Activated CD4-positive, alpha-beta memory T cell treated with anti-CD3 and anti-CD28 coated beads, Interleukin-2, amount 10 ng/mL, durations not matched to agents 7 days and 5 days (primary cell): Measurements from ENCODE around the gene TGFBR2. TPM values are rescaled to one million over a fixed set of nuclear protein-coding genes. Genes with fewer than 3 reads are reported as not detected.

ENCODE experiments used
- CTCF ChIA-PET: fragments of 350-600 bp; sonication (Branson Sonifier 250); formaldehyde crosslinking; loops from one replicate; lab custom pipeline; 2021; ENCODE audit warnings: antibody characterized with exemption, inconsistent platforms; lab: Charles Lee
- POLR2A ChIA-PET: fragments of 350-600 bp; sonication (Branson Sonifier 250); formaldehyde crosslinking; loops from one replicate; lab custom pipeline; 2021; ENCODE audit warnings: antibody characterized with exemption; lab: Charles Lee
- DNase-seq: peaks from one replicate; pipeline ENCODE4 v3.0.0-alpha.2; 2020
- H3K27ac Mint-ChIP-seq: one replicate; pipeline ENCODE4 v1.8.0; 2021; ENCODE audit warnings: mild to moderate bottlenecking, mixed read lengths
- H3K27me3 Mint-ChIP-seq: one replicate; pipeline ENCODE4 v1.8.0; 2021; ENCODE audit warnings: mixed read lengths
- H3K36me3 Mint-ChIP-seq: one replicate; pipeline ENCODE4 v1.8.0; 2021; ENCODE audit warnings: low read depth, mixed read lengths
- H3K4me1 Mint-ChIP-seq: one replicate; pipeline ENCODE4 v1.8.0; 2021; ENCODE audit warnings: mixed read lengths
- H3K4me3 Mint-ChIP-seq: one replicate; pipeline ENCODE4 v1.8.0; 2021; ENCODE audit warnings: mild to moderate bottlenecking, mixed read lengths
- H3K9me3 Mint-ChIP-seq: one replicate; pipeline ENCODE4 v1.8.0; 2021; ENCODE audit warnings: mixed read lengths
- total RNA-seq, 2 experiments: library from RNA; stranded (reverse); gene quantifications; one replicate each; pipeline ENCODE4 v1.2.3, GENCODE V29; 2021

TGFBR2 gene
- total RNA-seq, 2 experiments from 2014 or later: 60.1 to 60.8 TPM

GRCh38 chr3:30695302-30696061 lies 89.1 kb downstream of the TGFBR2 start:
- ChIA-PET CTCF (interaction anchor here (0.8 to 5.0 kb wide), 3 partner anchors 79 to 497 kb away, joined by 3 to 34 read pairs (median 3); no protein-coding TSS in a partner anchor), POLR2A (interaction anchor here (1.0 kb wide), 1 partner anchor 14 kb away, joined by 3 read pairs; no protein-coding TSS in a partner anchor)
- Mint-ChIP-seq H3K27ac (no peak overlapping the region), H3K9me3 (no peaks in the 10 kb centered on the region), H3K4me3 (no peak overlapping the region), H3K4me1 (peaks cover 17% of the 10 kb centered on the region), H3K27me3 (no peaks in the 10 kb centered on the region), H3K36me3 (peaks cover 73% of the 10 kb centered on the region)
- no peak for DNase-seq

DNA sequence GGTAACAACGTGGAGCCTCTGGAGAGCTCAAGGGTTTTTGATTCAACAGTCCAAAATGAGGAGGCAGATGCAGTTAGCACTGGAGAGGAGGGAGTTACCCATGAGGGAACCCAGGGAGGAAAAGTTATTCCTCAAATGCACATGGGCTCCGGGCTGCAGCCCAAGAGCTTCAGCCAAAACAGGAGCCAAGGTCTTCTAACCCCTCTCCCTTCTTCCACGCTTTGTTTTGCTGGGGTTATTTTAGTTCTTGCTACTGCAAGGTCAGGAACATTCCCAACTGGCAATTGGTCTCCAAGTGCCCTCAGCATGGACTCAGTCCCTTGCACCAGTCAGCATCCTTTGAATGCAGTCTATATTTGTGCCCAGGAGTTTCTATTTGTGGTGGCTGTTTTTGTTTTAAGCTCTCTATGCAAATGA lies 90.0 kb downstream of the TGFBR2 start:
- no peaks in the 10 kb centered on the region for H3K9me3 Mint-ChIP-seq
- H3K36me3 Mint-ChIP-seq: peaks cover 72% of the 10 kb centered on the region
- ChIA-PET POLR2A (interaction anchor here (1.0 kb wide), 1 partner anchor 15 kb away, joined by 3 read pairs; no protein-coding TSS in a partner anchor), CTCF (interaction anchor here (0.7 to 5.0 kb wide), 4 partner anchors 80 to 498 kb away, joined by 3 to 34 read pairs (median 3); no protein-coding TSS in a partner anchor)
- H3K27me3 Mint-ChIP-seq: no peaks in the 10 kb centered on the region
- DNase-seq: no peak
- no peak overlapping the region for H3K27ac Mint-ChIP-seq
- peaks cover 11% of the 10 kb centered on the region for H3K4me1 Mint-ChIP-seq
- no peak overlapping the region for H3K4me3 Mint-ChIP-seq

DNA sequence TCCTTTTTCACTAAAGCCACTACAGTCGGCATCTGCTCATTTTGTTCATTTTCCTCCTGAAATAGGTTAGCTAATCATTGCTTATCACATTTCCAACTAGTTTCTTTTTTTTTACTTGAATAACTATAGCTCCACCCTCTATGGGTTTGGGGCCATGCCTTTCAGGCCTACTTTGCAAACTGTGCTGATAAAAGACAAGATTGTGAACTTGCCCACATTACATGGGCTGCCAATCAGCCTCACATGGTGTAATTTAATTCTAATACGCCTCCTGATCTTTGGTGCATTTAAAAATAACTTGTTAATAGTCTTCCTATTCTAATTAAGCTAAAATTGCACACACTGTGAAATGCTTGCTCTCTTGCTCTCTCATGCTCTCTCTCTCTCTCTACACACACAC lies 90.5 kb downstream of the TGFBR2 start:
- no peak overlapping the region for H3K4me3 Mint-ChIP-seq
- no peaks in the 10 kb centered on the region for H3K27me3 Mint-ChIP-seq
- POLR2A ChIA-PET: no interaction called here
- H3K27ac Mint-ChIP-seq: no peak overlapping the region
- H3K4me1 Mint-ChIP-seq: peaks cover 9% of the 10 kb centered on the region
- no peak for DNase-seq
- CTCF ChIA-PET: interaction anchor here (0.7 kb wide), 1 partner anchor 348 kb away, joined by 3 read pairs; no protein-coding TSS in a partner anchor
- H3K36me3 Mint-ChIP-seq: peaks cover 72% of the 10 kb centered on the region
- no peaks in the 10 kb centered on the region for H3K9me3 Mint-ChIP-seq

DNA sequence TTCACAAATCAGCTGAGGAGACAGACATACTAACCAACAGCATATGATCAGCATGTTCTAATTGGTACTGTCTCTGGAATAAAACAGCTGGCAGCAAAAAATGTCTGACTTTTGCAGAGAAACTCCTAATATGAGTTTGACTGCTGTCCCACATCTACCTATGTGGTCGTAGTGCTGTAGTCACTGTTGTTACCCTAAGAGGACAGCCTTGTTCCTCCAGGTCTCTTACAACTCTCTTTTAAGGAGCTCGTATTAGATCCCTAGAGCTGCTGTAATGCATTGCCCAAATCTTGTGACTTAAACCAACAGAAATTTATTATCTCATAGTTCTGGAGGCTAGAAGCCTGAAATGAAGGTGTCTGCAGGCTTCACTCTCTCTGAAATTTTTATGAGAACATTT lies 92.1 kb downstream of the TGFBR2 start:
- H3K36me3 Mint-ChIP-seq: peaks cover 58% of the 10 kb centered on the region
- no peaks in the 10 kb centered on the region for H3K27me3 Mint-ChIP-seq
- H3K4me1 Mint-ChIP-seq: no peaks in the 10 kb centered on the region
- H3K4me3 Mint-ChIP-seq: no peak overlapping the region
- ChIA-PET CTCF (no interaction called here), POLR2A (no interaction called here)
- H3K27ac Mint-ChIP-seq: no peak overlapping the region
- H3K9me3 Mint-ChIP-seq: peaks cover 6% of the 10 kb centered on the region
- no peak for DNase-seq

- Mint-ChIP-seq H3K9me3 (peaks cover 6% of the 10 kb centered on the region), H3K27me3 (no peaks in the 10 kb centered on the region), H3K4me1 (no peaks in the 10 kb centered on the region), H3K27ac (no peak overlapping the region), H3K36me3 (peaks cover 49% of the 10 kb centered on the region), H3K4me3 (no peak overlapping the region)
- no peak for DNase-seq
- CTCF ChIA-PET: no interaction called here
- POLR2A ChIA-PET: no interaction called here
Measured at GRCh38 chr3:30699927-30700326, 93.5 kb downstream of the TGFBR2 start.

DNA sequence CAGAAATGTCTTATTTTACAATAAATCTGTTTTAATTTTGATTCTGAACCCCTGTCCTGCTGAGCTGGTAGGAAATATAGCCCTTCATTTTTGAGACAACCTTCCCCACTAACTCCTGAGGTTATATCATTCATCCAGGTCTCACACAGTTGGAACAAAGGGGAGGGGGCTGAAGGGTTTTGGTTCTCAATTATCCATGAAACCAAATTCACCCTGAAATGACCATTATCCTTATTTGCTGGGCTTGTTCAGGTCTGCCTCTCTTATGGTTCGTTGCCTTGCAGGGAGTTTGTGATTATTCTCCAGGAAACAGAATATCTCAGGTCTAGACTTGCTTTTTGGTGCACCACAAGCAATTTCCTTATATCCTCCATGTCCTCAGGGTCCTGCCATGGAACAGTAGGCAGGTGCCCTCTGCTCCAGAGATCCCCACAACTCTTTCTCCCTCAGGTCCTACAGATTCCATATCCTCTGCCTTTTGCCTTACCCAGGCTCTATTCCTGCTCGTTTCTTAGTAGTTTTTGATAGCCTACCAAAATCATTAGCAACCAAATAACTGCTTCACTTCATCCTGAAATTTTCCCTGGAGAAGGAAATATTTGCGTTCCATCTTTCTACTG lies 94.4 kb downstream of the TGFBR2 start:
- H3K4me1 Mint-ChIP-seq: no peaks in the 10 kb centered on the region
- H3K36me3 Mint-ChIP-seq: peaks cover 40% of the 10 kb centered on the region
- H3K27ac Mint-ChIP-seq: no peak overlapping the region
- CTCF ChIA-PET: interaction anchor here (1.9 kb wide), 1 partner anchor 8 kb away, joined by 7 read pairs; no protein-coding TSS in a partner anchor
- H3K4me3 Mint-ChIP-seq: no peak overlapping the region
- no peaks in the 10 kb centered on the region for H3K27me3 Mint-ChIP-seq
- H3K9me3 Mint-ChIP-seq: peaks cover 6% of the 10 kb centered on the region
- POLR2A ChIA-PET: no interaction called here
- DNase-seq: no peak

DNA sequence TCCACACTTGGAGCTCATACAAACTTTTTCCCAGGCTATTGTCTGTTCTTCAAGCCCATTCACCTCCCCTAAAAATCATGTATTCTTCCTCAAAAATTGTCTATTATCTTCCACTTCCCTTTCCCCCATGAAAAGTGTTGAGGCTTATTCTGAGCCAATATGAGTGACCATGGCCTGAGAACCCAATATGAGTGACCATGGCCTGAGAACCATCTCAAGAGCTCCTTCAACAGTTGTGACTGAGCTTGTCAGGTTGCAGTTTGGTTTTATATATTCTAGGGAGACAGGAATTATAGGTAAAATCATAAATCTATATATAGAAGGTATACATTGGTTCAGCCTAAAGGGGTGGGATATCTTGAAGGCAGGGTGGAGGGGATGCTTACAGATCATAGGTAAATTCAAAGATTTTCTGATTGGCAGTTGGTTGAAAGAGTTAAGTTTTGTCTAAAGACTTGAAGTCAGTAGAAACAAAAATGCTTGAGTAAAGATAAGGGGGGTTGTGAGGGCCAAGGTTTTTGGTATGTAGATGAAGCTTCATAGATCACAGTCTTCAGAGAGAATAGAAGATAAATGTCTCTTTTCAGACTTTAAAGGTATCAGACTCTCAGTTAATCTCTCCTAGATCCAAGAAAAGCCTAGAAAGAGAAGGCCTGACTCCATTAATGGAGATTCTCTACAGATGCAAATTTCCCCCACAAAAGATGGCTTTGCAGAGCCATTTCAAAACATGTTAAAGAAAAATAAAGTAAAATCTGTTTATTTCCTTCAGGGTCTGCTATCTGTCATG lies 95.8 kb downstream of the TGFBR2 start:
- H3K27ac Mint-ChIP-seq: no peak overlapping the region
- no peak for DNase-seq
- H3K36me3 Mint-ChIP-seq: peaks cover 27% of the 10 kb centered on the region
- no peaks in the 10 kb centered on the region for H3K27me3 Mint-ChIP-seq
- peaks cover 6% of the 10 kb centered on the region for H3K9me3 Mint-ChIP-seq
- no peaks in the 10 kb centered on the region for H3K4me1 Mint-ChIP-seq
- POLR2A ChIA-PET: interaction anchor here (1.4 kb wide), 1 partner anchor 9 kb away, joined by 6 read pairs; no protein-coding TSS in a partner anchor
- no peak overlapping the region for H3K4me3 Mint-ChIP-seq
- CTCF ChIA-PET: interaction anchor here (1.9 kb wide), 1 partner anchor 9 kb away, joined by 7 read pairs; no protein-coding TSS in a partner anchor

- H3K36me3 Mint-ChIP-seq: peaks cover 24% of the 10 kb centered on the region
- no peak overlapping the region for H3K4me3 Mint-ChIP-seq
- ChIA-PET POLR2A (interaction anchor here (1.4 kb wide), 1 partner anchor 10 kb away, joined by 6 read pairs; no protein-coding TSS in a partner anchor), CTCF (interaction anchor here (1.9 kb wide), 1 partner anchor 10 kb away, joined by 7 read pairs; no protein-coding TSS in a partner anchor)
- H3K27ac Mint-ChIP-seq: no peak overlapping the region
- no peak for DNase-seq
- H3K27me3 Mint-ChIP-seq: no peaks in the 10 kb centered on the region
- H3K9me3 Mint-ChIP-seq: peaks cover 6% of the 10 kb centered on the region
- no peaks in the 10 kb centered on the region for H3K4me1 Mint-ChIP-seq
Measured at GRCh38 chr3:30702828-30703397, 96.5 kb downstream of the TGFBR2 start.

DNA sequence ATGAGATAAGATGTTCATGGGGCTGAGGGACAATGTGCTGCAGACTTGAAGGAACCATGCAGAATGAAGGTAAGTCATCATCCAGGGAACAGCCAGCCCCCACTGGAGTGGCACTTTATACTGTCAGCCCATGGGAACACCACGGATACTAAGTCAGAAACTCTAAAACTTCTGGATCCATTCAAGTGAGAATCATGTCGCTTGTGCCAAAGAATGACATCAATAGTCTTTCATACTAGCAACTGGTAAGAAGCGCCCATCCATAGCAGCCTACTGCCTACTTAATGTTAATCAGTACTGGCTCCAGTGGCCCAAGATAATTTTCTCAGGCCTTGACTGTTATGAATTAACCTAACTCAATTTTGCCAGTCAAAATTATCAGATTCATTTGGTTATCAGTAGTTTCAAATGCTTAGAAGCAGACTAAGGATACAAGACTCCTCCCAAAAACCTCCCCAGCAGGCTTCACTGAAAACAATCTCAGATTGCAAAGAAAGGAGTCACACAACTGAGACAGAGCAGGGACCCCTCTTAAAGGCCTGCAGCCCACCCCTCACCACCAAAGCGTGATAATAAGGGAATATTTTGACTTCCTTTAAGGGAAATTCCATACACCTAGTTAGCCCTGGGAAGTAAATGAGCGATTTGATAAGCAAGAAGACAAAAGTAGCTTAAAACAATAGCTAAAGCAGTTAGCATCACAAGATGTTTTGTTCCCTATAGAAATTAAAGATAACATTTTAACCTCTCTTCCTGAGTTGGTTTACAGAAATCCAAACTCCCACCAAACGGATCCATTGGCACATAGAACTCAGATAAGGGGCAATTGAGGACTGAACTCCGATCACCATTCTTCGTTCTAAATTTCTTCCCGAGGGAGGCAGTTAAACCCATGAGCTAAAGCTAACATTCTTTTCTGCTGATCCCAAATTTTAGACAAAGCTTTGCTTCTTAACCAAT lies 98.8 kb downstream of the TGFBR2 start:
- Mint-ChIP-seq H3K27me3 (no peaks in the 10 kb centered on the region), H3K4me3 (no peak overlapping the region), H3K27ac (no peak overlapping the region), H3K4me1 (peaks cover 4% of the 10 kb centered on the region), H3K36me3 (peaks cover 10% of the 10 kb centered on the region), H3K9me3 (peaks cover 6% of the 10 kb centered on the region)
- ChIA-PET POLR2A (no interaction called here), CTCF (no interaction called here)
- no peak for DNase-seq

- Mint-ChIP-seq H3K36me3 (no peaks in the 10 kb centered on the region), H3K27me3 (no peaks in the 10 kb centered on the region), H3K4me3 (no peak overlapping the region), H3K9me3 (peaks cover 5% of the 10 kb centered on the region), H3K4me1 (peaks cover 4% of the 10 kb centered on the region), H3K27ac (no peak overlapping the region)
- DNase-seq: no peak
- CTCF ChIA-PET: no interaction called here
- POLR2A ChIA-PET: no interaction called here
Measured at GRCh38 chr3:30707825-30708224, 101.4 kb downstream of the TGFBR2 start.

GRCh38 chr3:30708472-30708871 lies 102.1 kb downstream of the TGFBR2 start:
- H3K27me3 Mint-ChIP-seq: no peaks in the 10 kb centered on the region
- no peak overlapping the region for H3K27ac Mint-ChIP-seq
- no peak for DNase-seq
- ChIA-PET POLR2A (no interaction called here), CTCF (no interaction called here)
- no peaks in the 10 kb centered on the region for H3K9me3 Mint-ChIP-seq
- peaks cover 4% of the 10 kb centered on the region for H3K4me1 Mint-ChIP-seq
- H3K36me3 Mint-ChIP-seq: no peaks in the 10 kb centered on the region
- H3K4me3 Mint-ChIP-seq: no peak overlapping the region
